ENCODE measurements around the gene SLC12A5.

Gene SLC12A5

DNA sequence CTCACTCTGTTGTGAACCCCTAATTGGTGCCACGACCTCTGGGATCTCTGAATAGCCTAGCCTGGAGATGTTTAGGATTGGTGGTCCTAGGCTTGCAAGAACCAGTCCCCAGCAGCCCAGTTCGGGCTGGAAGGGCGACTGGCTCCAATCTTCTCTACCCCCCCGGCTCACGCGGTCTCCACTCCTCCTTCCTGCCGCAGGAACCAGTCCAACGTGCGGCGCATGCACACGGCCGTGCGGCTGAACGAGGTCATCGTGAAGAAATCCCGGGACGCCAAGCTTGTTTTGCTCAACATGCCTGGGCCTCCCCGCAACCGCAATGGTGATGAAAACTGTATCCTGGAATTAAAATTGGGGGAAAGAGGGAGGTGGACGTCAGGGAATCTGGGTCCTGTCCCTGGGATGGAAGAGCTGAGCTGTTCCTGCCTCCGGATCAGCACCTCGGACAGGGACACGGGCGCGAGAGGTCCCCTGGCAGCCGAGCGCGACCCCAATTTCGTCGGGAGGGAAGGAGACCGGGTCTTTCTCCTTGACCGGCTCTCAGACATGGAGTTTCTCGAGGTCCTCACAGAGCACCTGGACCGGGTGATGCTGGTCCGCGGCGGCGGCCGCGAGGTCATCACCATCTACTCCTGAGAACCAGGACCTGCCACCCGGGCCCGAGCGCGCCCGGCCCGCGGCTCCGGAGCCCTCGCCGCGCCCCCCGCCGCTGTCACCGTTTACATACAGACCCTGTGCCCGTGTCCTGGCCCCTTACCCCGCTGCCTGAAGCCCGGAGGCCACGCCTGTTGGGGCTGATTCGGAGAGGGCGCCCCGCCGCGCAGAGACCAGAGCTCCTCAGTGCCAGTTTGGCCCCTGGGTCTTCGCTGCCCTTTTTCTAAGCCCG, 28.2 kb downstream of the SLC12A5 start:
- DNase-seq: no peak

DNA sequence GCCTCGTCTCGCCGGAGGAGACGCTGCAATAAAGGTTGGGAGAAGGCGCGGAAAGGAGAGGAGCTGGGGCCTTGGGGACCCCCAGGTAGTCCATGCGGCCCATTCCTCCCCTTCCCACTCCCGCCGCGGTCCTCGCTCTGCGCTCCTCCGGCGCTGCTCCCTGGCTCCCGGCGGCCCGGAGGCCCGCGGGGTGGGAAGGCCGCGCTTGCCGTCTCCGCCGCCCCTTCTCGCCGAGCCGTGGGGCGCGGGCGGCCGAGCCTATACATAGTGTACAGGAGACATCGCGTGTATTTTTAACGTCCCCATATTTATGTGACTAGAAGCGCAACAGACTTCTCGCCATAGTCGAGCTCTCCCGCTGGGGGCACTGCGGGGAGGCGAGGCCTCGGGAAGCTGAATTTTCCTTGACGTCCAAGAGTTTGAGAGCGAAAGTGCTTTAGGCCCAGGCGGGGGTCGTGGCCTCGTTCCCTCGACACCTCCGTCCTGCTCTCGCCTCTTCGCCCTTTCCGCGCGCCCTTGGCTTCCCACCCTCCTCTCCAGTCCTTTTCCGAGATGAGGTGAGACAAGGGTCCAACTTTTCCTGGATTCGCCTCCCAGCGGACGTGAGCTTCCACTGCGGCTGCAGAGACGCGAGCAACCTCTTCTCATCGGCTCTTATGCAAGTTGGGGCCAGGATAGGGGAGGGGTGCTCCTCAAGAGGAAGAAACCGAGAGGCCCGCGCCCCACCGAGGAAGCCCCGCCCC, 29.0 kb downstream of the SLC12A5 start:
- DNase-seq: no peak

DNA sequence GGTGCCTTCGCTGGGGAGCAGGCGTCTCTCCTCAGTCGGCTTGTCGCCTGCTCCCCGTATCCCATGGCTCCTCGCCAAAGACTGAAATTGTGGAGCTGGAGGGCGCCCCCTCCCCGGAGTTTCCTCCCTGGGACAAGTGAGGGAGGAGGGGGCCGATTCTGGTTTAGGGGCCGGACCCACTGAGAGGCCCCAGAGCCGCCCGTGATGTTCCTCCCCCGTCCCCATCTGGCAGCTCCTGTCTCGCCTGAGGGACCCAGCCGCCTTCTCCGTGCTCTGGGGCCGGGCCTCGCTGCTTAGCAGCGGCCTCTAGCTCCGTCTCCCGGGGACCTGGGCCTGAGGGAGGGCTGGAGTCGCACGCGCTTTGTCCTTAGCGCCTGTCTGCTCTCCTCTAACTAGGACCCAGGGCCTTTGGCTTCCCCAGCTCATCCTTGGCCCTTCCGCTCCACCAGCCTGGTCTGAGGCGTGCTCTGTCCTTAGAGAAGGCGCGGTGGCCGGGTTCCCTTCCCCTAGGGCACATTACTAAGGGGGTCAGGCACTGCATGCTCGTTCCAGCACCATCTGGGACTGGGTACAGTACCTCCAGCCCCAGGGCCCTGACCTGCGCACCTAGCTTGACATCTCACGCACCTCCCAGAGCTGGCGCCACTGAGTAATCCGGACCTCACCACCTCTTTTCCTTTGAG, 29.7 kb downstream of the SLC12A5 start:
- no peak for DNase-seq

DNA sequence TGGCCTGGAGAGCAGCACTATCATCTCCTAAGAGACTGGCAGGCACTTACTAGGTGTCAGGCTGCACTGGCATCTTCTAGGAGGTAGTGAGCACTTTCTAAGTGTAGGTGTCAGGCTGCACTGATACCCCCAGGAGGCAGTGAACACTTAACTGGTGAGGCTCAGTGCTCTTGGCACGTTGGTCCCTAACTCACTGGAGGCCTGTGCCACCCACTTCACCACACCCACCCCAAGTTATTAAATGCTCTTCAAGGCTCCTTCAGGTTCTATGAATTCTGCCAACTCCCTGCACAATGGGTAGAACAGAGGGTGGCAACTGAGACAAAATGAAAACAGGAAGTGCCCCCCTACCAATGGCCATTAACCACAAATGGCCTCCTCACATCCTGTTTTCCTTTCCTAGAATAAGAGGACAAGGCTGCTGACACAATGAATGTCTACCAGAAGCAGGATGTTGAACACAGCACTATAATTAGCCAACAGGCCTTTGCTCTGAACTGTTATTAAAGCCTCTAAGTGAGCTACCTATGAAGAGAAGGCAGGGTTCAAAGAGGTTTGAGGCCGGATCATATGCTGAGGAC, 31.4 kb downstream of the SLC12A5 start:
- no peak for DNase-seq

DNA sequence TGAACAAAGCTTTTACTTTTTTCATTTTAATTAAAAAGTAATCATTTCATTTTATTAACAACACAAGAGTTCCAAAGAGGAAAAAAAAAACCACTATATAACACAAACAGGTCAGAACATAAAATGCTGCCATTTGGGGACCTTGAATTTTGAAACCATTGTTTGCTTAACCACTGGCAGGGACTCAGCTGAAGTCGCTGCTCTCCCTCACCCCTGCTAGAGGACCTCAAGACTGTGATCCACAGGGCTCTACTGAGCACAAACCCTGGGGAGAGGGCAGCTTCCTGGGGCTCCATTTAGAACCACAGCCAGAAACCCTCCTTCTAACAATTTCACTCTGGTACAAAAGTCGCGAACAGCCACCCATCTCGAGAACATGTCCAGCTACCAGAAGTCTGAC, 32.0 kb downstream of the SLC12A5 start:
- DNase-seq: no peak

DNA sequence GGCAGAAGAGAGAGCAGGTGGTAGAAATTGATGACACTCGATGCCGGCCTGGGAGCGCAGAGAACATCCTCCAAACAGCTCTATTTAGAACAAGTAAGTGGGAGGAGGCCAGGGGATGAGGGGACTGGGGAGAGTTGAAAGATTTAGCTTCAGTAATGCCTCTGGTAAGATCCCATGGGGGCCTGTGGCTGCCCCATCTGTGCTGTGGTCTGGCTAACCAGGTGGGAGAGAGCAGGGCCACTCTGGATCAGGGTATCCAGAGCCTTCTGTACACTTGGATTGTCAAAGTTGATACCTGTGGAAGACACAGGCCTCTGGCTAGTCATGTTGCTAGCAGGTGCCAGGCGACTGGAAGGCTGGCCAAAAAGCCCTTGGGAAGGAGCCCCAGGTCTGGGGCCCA, 33.1 kb downstream of the SLC12A5 start:
- DNase-seq: no peak

DNA sequence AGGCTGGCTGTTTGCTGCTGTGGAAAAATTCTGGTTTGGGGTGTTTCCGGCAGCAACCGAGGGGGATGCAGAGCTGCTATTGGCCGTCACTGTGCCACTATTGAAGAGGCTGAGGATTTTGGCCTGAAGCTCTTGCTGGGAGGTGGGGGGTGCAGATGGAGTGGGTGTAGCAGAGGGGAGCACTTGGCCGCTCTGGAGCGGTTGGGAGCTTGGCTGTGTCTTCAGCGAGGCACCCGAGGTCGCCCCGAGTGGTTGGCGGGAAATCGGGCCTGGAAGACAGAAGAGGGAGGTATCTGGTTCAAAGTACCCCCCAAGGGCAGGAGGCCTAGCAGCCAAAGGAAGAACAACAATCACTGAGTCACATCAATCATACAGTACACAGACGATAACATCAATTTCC, 33.6 kb downstream of the SLC12A5 start:
- DNase-seq: no peak

DNA sequence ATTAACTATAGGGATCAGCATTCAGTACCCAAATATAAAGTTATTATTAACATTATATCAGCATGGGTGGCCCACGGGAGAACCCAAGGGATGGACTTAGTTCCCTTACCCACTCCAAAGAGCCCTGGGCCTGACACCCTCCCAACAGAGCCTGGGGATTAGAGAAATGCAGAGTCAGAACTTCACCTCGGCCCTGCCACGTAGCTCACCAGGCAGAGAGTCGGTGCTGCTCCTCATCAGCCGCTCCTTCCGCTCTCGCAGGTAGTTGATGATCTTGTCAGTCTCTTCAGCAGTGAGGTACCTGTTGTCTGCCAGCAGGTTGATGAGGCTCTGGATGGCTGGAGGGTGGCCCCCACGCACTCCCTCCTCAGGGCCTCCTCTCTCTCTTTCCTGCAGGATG, 34.1 kb downstream of the SLC12A5 start:
- no peak for DNase-seq

DNA sequence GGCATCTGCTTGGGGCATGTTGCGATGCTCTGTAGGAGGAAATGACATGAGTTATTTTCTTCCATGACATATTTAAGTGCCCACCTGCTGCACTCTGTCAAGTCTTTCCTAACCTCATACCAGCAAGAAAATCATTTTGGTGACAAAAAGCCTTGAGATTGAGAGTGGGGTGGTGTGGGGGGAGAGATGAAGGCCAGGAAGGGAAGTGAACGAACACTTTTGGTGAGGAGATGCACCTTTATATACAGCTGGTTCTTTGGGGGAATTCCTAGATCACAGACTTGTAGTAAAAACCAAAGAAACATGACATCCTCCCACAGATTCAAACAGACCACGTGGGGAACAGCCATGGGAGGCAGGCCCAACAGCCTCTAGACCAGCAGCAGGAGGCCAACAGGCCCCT, 34.6 kb downstream of the SLC12A5 start:
- no peak for DNase-seq

DNA sequence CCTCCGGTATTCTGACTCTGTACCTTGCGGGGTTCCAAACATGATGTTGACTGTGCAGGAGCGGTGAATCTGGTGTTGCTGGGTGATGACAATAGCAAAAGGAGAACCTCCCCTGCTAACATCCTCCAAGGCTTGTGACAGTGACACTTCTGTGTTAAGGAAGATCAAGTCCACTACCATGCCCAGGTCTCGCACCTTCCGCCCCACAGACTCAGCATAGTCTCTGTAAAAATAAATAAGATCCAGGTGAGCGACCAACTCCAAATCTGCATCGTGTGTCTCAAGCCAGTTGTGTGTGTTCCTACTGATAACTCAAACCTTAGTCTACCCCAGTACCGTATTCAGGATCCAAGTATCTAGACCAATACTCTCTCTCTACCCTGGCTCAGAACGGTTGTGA, 36.0 kb downstream of the SLC12A5 start:
- DNase-seq: no peak

DNA sequence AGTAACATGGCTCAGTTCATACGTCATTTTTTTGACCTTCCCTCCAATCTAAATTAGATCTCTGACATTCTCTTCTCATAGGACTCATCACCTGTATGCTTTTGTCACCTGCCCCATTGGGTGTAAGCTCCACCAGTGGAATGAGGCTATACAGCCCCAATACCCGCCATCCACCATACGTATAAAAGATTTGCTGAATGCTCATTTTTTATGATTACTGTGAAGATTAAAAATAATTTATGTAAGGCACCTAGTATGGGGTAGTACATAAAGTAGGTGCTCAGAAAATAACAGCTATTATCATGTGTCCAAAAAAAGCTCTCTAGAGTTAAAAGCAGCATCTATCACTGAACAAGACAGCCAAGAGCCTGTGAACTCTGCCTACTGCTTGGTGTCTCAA, 36.7 kb downstream of the SLC12A5 start:
- DNase-seq: no peak

DNA sequence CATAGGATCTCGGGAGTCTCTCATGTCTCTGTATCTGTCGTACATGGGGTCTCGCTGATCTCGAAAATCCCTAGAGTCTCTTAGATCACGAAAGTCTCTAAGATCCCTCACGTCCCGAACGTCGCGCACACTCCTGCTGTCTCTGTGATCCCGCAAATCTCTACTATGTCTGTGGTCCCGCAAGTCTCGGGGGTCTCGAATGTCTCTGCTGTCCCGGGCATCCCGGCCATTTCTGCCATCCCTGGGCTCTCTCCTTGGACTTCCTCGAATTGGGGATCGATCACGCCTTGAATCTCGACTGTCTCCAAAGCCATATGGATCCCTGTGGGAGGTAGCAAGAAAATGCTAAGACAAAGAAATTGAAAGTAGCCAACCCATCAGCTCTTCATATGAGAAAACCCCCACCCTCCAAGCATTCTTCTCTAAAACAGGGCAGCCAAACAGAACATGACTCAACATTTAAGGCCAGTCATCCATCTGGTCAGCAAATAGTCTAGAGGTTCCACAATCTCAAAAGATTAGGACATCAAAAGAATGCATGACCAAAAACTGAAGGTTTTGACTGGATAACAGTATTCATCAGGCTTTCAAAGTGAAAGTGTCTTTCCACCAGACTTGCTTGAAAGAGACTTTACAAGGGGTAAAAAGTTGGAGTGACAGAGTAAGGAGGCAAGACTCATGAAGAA, 41.3 kb downstream of the SLC12A5 start:
- no peak for DNase-seq

DNA sequence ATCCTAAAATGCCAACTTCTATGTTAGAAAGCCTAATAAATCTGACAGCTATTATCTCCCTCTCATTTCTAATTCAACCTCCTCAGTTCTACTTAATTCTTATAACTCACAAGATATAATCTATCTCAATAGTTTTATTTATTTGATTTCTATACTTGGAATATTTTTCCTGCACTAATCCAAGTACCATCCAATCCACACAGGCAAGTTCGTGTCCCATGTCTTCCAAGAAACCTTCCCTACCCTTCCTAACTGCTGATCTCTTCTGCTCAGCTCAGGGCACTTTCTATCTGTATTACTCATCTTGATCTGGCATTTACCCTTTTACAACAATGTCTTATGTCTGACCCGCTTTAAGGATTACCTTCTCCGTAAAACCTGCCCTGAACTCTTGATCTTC, 42.6 kb downstream of the SLC12A5 start:
- no peak for DNase-seq

DNA sequence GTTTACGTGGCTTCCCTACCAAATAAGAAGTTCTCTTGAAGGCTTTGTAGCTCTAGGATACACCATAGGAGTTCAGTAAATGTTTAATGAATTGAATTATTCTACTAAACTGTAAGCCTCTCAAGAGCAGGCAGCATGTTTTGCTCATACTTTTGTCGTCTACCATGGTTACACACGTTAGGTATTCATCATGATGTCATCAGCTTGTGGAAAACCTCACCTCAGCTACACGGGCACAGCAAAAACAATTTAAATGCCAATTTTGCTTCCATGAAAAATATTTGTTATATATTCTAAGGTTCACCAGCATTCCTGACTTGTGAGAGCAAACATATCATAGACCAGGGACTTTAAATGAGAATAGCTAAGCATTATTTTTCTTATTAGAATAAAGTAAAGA, 44.0 kb downstream of the SLC12A5 start:
- no peak for DNase-seq

DNA sequence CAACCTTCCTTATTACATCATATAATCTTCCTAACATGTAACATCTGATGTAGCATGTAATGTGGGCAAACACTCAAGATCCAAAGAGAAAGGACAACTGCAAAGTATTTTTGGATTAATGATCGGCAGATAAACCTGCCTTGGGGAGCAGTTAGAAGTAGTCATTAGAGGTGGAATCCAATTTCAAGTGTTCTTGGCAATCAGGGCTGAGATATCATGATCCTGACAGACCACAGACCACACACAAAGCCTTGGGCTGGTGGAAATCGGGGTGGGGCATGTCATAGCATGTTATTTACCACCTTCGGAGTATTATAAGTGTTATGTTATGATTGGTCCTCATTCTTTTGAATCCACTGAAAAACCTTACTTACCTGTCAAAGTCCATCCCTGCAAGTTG, 44.4 kb downstream of the SLC12A5 start:
- DNase-seq: no peak

DNA sequence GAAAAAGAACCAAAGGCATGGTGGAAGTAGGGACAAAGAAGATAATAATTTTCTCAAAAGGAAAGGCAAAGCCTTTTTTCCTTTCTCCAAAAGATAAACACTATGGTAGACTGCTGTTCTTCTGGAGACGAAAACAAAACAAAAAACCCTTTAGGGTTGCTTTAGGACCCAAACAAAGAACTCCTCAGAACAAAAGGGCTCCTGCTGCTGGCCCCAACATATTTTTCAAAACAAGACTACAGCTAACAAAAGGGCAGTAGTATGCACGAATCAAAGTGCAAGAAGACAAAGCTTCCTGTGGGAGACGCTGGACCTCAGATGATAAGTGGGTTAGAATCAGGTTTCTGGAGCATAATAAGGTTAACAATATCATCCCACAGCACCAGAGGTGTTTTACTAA, 45.0 kb downstream of the SLC12A5 start:
- no peak for DNase-seq

DNA sequence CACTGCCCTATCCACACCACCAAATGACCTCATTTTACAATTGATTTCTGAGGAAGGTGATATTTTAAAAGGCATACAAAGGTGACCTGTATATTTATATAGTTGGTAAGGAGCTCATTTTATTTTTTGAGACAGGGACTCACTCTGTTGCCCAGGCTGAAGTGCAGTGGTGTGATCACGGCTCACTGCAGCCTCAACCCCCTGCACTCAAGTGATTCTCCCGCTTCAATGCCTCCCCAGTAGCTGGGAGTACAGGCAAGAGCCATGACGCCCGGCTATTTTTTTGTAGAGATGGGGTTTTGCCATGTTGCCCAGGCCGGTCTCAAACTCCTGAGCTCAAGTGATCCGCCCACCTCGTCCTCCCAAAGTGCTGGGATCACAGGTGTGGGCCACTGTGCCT, 47.8 kb downstream of the SLC12A5 start:
- no peak for DNase-seq

DNA sequence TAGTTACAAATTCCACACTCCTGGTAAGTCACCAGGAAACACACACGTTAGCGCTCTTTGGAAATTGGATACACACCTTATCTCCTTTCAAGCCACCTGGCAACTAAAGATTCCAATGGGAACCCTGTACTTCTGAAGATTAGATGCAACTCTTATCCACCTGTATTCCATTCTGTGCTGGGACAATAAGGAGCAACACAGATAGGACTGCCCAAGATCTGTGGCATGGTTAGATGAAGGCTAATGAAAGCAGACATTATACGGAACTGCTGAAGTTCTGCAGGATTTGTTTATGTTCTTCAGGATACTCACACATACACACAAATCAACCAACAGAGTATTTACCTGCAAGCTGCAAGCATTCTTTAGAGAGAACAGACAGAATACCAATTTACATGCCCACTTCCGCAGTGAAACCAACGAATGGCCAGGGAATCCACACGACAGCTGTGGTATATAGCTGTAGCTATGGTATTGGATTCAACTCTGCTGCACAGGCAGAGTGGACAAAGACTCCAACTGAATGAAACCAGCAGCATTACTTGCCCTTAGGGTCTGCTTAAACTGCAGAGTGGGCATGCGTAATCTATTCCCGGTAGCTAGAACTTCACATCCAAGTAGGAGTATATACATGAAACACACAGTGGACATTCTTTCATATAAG, 48.8 kb downstream of the SLC12A5 start:
- no peak for DNase-seq

DNA sequence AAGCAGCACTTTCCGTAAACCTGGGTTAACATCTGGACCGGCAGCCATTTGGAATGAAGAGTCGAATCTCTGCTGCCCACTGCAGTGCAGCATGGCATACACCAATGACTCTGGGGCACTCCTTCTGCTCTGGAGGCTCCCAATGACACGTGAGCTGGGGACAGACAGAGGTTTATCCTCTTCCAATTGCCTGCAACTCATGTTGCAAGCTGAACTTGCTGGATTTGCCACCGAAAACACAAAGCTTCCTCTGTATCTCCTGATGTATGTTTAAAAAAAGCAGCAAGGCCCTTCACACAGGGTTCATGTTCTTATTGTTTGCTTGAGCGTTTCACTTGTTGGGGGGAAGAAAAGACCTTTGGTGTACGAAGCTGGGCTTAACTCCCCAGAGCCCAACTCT, 49.9 kb downstream of the SLC12A5 start:
- DNase-seq: no peak

DNA sequence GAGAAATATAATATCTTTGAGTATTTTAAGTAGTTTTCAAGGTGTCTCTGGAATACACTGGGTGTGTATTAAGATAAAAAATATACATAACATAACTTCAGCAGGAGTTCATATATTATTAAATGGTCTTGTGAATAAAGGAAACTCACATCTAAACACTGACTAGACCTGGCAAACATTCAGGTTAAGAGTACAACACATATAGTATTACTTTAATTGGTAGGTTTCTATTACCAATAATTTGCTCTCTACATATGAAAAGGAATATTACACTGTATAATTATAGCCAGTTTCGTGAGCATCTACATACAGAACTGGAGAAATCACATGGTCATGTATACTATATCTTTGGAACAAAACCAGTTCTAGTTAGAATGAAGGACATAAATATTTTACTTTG, 52.1 kb downstream of the SLC12A5 start:
- no peak for DNase-seq

DNA sequence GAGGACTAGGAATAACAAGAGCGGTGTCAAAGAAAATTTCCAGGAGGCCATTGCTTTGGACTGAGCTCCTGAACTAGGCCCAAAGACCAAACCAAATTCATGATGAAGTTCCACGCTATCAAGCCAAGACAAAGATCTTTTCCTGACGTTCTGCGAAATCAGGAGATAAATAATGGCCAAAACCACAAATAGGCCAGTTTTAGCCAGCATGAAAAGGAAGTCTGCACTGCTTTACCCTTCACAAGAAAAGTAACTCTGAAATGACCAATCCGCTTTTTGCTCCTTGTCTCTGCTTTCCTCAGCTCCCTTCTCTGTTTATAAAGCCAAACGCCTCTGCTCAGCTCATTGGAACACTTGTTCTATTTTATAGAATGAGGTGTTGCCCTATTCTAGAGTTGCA, 54.1 kb downstream of the SLC12A5 start:
- DNase-seq: no peak

DNA sequence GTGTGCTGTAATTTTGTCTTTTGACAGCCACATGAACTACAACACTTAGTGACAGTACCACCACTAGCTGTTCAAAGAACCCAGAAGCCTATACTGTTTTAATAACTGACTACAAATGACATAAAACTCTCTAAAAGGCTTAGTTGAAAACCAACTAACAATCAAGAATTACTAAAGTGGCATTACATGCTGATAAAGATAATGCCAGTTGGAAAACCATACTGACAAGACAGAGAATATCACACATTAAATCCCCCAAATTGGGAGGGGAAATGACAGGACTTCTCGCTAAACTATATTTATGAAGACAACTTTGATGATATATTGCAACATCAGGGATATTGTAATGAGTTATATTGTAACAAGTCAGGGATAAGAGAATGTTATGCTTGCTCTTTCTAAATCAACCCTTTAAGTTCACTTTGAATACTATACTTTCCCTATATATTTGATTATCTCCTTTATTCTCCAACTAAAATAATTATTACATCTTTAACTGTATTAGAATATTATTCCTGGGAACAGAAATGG, 54.6 kb downstream of the SLC12A5 start:
- DNase-seq: no peak
